Stimulated activated CD4-positive, alpha-beta T cell treated with anti-CD3 and anti-CD28 coated beads, Interleukin-2, amount 100 ng/mL, for 24 hours (primary cell): ENCODE measurements around the gene AP5B1.

Experiments used
- DNase-seq, 2 donors: peaks; one replicate each; pipeline ENCODE4 v3.0.0-alpha.2; 2020

The AP5B1 gene

DNA sequence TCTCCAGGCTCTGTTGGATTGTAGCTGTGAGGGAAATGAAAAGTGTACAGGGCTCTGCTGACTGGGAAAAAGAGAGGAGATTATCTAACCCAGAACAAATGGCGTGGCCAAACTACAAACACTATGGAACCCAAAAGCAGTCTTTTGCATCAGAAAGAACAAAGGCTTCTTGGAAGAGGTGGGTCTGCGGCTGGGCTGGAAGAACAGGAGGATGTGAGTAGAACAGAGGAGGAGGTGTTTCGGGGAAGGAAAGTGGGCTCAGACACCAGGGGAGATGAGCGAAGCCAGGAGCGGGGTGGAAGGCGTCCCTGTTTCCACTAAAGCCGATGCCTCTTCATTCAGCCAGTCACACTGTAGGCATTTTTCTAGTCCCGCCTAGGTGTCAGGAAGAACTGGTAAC is 18.1 kb upstream of the AP5B1 start:
- no peak for DNase-seq

DNA sequence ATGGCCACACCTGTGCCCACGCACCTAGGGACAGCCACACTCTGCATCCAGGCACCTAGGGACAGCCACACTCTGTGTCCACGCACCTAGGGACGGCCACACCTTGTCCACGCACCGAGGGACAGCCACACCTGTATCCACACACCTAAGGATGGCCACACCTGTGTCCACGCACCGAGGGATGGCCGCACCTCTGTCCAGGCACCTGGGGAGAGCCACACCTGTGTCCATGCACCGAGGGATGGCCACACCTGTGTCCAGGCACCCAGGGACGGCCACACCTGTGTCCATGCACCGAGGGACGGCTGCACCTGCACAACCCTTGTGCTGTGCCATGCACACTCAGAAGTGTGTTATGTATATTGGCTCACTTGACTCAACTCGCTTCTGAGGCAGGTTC is 16.9 kb upstream of the AP5B1 start:
- no peak for DNase-seq

DNA sequence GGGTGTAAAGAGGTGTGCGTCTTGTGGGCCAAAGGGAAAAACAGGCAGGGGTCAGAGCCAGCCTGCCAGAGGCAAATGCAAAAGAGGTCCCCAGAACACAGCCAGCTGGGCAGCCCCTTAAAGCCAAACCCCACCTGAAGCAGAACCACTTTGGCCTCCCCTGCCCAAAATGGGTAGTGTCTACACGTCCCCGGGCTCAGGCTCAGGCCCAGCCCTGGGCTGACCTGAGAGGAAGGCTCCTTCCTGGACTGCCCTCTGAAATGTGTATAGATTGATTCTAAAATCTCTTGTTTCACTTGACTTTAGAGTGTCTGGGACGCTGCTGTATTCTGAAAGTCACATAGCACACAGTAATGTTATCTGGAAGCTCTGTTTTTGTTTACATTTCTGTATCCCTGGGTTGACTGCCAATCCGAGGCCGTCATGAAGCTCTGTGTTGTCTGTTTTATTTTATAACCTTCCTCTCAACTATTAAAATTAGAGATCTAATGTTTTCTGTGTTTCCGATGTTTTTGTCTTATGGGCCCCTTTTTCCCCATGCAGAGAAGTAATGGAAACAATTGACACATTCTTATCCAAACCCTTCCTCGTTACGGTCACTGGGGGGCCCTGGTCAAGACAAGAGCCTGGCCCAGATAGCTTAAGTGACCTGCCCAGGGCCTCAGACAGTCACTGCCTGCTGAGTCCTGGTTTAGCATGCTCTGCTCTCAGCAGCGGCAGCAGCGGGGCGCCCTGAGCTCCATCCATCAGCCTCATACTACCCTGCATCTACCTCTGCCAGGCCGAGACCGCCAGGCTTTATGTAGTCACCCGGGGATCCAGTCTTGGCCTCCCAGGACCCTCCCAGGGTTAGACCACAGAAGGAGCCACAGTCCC is 16.2 kb upstream of the AP5B1 start:
- no peak for DNase-seq

DNA sequence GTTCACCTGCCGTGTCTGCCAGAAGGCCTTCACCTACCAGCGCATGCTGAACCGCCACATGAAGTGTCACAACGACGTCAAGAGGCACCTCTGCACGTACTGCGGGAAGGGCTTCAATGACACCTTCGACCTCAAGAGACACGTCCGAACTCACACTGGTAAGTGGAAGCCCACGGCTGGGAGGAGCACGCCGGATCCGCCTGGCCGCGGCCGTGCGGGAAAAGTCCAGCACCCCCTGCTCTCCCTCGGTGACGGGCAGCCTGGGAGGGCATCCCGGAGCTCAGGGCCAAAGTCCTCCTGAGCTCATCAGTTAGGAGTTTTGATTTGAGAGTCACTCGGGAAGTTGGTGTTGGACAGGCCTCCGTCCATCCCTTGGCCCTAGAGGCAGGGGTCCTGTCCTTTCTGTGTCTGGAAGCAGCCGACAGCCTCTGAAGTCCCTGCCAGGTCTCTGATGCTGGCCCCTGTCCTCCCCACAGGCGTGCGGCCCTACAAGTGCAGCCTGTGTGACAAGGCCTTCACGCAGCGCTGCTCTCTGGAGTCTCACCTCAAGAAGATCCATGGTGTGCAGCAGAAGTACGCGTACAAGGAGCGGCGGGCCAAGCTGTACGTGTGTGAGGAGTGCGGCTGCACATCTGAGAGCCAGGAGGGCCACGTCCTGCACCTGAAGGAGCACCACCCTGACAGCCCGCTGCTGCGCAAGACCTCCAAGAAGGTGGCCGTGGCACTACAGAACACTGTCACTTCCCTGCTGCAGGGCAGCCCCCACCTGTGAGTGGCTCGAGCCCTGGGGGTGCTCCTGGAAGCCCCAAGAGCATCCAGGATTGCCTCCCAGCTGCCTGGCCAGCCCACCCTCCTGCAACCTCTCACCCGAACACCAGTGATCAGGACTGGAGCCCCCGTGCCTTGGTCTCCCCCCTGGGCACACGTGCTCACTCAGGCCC is 14.1 kb upstream of the AP5B1 start:
- DNase-seq, result no peak

DNA sequence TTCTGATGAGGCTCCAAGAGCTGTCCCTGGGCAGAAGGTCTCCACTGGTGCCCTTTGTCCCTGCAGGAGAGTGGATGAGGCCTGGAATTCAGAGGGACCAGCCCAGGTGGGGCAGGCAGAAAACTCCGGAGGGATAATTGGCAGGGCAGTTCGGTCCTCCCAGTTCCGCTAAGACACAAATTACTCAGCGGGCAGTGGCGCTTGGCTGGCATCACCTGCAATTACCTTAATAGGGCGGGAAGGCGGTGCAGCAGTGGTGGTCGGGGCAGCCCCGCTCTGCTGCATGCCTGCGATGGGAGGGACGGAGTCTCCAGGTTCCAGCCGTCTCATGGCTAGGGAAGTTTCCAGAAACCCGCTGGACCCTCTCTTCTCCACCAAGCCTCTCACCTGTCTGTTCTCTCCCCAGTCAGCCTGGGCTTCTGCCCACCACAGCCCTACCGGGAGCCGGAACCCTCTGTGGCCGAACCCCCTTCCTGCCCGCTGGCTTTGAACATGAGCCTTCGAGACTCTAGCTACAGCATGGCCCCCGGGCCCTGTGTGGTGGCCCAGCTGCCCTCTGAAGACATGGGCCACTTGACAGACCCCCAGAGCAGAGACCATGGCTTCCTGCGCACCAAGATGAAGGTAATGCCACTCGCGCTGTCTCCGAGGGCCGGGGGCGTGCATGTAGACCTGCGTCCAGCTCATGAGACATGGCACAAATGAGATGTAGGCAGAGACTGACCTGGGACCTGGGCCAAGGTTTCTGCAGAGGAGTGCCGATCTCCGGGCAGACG is 13.0 kb upstream of the AP5B1 start:
- DNase-seq, result no peak

DNA sequence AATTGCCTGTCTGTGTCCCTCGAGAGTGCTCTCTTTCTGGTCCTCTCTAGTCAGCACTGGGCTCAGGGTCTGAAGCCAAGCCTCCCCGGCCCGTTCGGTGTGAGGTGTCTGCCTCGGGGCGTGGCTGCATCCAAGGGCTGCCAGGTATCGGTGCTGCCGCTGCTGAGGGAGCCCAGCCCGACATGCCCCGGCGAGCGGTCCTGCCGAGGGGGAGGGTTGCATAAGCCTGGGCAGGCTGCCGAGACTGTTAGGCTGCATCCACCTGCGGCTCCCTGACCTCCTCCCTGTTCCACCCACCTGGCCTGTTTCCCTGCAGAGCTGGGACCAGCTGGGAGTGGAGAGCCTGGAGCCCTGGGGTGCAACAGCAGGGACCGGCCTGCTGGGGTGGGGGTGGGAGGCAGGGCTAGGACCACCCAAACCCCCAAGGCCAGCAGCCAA is 12.4 kb upstream of the AP5B1 start:
- DNase-seq, result no peak

DNA sequence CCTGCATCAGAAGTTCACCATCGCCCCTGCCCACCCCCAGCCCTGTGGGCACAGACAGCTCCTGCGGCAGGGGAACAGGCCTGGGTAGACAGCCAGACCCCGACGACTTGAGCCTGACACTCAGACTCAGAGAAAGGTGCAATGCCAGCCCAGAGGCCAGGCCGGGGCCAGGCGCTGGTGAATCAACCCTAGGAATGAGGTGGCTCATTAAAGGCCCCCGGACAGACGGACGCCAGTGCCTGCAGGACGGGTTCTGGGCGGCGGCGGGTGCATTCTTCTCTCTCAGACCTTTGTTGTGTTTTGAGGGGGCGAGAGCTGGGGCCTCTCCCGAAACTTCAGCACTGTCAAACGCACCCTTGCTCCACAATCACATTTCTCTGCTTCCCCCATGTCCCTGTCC is 11.7 kb upstream of the AP5B1 start:
- DNase-seq, result no peak

DNA sequence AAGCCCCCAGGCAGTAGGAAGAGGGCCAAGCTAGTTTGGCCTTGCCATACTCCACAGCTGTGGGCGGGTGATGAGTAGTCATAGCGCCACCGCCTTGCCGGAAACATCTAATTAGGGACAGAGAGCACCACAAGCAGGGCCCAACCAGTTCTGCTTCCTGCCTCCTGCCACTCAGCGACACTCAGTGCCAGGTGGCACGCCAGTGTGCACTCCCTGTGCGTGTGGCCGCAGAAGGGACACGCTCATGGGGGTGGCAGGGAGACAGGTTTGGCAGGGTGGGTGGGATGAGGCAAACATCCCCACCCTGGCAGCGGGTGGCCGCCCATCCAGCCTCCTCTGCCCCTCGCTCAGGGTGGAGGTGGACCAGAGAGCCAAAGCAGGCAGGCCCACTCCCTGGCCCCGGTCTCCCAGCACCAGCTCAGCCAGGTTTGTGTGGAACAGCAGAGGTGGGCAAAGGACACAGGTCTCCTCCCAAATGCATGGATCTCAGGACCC is 11.0 kb upstream of the AP5B1 start:
- peak; percentile 51 to 63 for DNase-seq

DNA sequence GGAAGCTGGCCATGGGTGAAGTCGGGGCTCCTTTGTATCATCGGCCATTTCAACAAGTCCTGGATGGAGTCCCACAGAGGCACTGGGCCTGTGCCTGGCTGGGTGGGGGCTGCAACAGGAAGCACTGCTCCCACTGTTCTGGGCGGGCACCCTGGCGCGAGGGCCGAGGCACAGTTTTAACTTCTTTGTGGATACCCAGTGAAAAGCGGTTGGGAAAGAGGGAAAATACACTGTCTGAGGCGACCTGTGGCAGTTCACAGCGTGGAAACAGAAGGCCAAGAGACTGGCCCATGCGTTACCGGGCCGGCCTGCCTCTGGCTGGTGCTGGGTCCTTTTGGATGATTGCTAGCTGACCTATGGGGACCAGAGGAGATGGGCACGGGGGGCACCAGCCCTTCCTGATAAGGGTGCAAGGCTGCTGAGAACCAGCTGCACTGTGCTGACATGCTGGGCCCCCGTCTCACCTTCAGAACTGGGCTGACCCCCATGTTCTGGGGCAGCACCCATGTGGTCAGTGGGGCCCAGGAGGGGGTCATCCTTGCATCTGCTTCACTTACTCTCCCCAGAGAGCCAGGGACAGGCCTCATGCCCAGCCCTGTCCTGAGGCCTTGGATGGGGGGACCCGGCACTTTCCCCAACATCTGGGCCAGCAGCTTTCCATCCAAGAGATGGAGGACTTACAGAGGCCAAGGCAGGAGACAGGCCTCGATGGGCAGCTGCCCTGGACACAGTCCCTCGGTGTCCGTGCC is 10.3 kb upstream of the AP5B1 start:
- no peak for DNase-seq

DNA sequence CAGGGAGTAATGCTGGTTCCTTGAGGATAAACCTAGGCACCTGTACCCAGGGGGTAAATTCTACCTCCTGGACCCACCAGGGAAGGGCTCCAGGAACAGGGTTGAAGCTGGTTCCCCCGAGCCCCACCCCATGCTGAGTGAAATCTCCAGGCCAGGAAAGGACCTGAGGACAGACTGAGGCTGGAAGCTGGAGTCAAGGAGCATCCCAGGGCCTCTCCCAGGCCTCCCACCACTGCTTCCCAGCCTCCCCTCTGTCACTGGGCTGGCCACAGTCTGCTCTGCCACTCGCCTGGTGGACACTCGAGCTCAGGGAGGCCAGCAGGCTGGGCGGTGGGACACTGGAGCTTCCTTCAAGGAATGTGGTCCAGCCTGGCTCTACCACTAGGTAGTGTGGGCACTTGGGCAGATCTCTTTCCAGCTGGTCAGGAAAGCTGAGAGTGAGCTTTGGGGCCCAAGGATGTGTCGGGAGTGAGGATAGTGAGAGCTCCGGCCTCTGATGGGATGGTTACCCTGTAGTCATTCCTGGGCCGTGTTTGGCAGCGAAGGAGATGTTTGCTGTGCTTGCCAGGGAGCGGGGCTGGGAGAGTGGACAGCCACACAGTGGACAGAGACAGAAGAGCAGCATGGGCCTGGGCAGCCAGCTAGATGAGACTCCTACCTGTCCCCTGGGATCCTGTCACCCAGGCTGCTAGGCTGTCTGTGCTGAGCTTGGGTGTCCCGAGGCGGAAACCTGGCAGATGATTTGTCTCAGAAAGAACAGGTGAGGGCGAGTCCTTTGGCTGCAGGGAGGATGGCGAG is 9.5 kb upstream of the AP5B1 start:
- DNase-seq, result no peak

DNA sequence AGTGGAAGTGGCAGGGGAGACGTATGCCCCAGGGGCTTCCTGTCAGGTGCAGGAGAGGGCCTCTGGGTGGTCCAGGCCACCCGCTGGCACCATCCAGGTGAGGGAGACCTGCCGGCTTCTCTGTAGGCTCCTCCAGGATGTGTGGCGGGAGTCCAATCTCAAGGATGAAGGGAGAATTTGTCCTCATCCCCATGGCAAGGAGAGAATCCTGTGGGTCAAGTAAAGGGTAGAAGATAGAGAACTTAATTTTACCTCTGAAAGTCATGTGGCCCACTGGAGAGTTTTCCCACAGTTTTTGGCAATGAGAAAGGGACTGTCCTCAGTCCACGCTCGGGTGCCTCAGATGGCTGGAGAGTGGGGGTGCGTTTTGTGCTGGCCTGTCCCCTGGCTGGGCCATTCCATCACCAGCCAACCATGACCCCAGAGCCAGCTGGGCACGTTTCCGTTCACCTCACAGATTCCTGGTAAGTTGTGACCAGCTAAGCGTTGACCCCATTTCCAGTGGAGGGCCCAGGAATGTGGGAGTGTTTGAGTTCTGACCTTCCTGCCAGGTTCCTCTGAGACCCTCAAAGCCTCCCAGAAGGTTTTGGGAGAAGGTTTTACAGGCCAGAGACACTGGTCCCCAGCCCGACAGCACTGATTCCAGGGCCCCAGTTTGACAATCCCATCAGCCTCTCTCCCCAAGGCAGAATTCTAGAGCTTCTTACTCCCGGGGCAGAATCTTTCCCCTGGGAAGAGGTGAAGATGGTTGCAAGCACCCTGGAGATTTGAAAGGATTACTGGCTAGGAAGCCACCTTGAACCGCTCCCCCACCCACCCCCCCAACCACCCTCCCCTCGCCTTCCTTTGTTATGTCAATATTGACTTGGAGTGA is 8.7 kb upstream of the AP5B1 start:
- DNase-seq, result no peak

DNA sequence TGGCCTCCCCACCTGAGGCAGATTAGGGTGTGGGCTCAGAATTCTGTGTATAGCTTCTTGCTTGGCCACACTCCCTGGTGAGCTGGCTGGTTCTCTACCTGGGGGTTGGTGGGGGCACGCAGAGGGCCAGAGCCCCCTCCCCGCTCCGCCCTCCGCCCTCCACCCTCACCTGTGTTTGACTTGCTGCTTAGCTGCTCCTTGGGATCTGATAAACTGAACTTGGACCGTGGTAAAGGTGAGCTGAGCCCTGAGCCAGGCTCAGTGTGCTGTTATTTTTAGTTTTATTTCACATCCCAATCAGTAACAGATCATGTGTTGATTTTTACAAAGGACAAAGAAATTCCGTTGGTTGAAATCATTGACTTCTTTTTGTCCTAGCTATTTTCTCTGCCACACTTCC is 8.0 kb upstream of the AP5B1 start:
- no peak for DNase-seq

DNA sequence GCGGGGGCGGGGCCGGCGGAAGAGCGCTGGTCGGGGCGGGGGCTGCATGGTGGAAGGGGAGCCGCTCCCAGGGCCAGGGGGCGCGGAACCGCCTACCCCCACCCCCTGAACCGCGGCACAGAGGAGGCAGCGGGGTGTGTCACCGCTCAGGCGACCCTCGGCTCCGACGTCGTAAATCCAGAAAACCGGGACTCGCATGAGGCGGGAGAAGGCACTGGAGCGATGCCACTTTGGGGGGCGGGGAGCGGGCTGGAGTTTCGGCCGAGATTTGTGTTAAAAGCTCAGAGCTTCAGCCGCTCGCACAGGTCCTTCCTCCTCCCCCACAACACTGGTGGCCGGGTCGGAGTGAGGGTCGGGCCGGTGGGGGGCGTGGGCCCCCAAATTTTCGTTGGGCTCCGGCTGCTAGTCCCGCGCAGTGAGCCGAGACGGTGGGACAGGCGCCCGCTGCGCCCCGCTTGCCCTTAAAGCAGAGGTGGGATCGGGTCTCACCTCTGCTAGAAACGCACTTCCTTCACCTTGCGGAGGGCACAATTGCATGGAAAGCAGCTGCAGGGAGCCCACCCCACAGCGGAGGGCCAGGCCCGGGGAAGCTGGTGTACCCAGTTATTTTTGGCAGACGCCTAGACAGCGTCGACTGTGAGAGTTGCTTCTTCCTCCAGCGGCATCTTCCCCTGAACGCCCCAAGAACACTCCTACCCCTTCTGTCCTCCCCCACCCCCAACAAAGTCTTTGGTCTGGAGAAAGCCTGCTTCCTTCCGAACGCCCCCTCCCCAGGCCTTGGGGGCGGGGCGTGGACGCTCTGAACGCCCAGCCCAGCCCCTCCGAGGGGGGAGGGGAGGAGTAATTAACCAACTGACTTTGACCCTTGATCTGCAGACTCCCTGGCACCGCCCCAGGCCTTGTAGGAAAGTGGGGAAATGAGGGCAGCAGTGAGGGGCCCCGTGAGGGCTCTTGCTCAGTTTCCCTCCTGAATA is 7.2 kb upstream of the AP5B1 start:
- no peak for DNase-seq

DNA sequence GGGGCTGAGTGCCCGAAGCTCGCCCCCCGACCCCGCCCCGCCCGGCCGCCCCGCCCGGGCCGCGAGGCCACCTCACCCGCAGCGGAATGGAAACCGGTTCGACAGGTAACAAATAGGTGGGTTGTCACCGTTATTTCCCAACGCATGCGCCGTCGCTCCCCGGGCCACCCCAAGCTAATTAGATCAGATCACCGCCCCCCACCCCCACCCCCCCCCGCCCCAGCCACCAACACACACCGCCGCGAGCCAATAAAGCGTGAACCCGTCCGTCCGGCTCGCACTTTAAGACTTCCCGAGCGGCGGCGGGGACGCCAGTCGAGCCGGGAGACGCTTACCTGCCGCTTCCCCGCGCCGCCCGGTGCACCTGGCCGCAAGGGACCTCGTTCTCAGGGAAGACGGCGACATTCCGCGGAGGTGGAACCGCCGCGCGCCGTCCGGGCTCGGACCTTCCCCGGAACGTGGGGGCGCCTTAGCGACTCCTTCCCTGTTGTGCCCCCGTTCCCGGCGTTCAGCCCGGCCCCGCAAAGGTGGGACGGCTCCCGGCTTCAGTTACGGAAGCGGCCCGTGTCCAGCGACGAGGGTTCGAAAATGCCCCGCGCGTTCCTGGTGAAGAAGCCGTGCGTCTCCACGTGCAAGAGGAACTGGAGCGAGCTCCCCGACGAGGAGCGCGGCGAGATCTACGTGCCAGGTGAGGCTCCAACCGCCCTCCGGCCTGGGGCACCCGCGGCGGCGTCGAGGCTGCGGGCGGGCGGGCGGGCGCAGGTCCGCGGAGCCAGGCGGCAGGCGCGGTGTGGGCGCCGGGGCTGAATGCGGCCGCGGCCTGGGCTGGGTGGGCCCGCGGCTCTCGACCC is 6.2 kb upstream of the AP5B1 start, which contains the start of gene OVOL1:
OVOL1 (plus strand) TSS at position 278 of the 851 bp plus-strand sequence; CDS start at position 589, 311 bp downstream.
- no peak for DNase-seq

DNA sequence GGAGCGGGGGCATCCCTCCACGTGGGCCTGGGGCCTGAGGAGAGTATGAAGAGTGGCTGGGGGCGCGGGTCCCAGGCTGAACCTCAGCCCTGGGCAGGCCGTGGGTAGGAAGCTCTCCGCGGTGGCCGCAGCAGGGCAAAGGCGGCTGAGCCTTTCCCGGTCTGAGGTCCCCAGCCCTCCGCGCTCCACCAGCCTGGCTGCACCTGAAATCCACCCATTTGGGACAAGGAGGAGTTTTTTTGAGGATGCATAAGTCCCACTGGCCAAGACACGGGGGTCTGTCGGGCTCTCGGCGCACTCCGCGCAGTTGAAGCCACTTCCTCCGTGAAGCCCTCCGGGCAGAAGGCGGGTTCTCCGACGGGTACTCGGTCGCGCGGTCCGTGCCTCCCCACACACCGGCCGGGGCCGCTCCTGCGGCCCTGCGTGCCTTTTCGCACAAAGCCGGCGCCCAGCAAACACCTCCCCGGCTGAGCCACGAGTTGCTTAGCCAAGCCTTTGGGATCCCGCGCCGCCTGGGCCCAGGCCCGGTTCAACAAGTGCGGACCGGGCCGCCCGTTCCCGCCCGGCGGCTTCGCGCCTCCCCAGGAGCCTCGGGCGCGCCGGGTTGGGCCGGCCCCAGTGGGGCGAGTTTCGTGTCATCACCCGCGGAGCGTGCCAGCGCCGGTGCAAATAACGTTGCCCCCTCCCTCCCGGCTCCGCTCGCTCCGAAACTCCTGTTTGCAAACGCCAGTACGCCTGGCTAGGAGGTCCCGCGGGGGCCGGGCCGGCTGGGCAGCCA is 5.4 kb upstream of the AP5B1 start:
- DNase-seq, result peak in 1 of 2 donors; percentile 28

DNA sequence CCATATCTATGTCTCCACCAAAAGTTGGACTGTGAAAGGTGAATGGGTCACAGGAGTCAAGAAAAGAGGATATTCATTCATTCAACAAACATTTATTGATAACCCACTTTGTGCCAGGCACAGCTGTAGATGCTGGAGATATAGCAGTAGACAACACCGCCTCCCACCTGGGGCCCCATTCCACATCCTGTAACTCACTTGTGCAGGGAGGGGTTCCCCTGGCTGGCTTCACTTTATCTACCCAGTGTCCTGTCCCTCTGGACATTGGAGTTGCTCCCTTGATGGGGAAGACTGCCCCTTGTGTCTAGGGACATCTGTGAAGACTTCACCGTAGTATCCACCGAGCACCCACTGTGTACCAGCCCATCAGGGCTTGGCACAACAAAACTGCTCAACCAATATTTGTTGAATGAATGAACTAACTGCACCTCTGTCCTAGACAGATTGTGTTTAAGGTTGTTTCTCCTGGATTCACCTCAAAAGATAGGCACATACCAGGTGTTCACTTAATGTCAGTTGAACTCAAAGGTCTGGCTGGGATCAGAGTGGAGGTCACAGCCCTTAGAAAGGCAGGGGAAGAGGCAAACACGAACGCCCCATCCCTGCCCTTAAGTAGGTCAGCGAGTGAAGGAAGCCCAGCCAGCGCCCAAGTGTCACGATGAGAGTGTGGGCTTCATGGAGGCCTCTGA is 4.7 kb upstream of the AP5B1 start:
- DNase-seq, result no peak
